ENCODE data around the gene ATP2B2. TPM values are rescaled to one million over a fixed set of nuclear protein-coding genes. Genes with fewer than 3 reads are reported as not detected.

ATP2B2 gene
- total RNA-seq, 2 experiments from 2014 or later, result 0.06 TPM; not detected in 1

DNA sequence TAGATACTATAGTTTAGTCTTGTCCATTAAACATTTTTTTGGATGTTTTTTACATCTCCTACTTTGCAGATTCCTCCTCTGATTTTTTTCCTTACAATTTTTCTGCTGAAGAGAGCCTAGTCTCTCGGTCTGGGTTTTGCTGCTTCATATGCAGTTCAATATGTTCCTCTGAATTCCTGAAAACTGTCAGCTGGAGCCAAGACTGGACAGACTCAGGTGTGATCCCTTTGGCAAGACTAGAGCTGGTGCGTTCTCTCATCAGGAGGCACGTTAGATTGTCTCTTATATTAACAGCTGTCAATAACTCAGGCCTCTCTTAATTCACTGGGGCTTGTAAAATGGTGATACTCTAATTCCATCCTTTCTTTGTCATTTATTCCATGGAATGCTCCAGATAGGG, 199.2 kb downstream of the ATP2B2 start:
- H3K36me3 ChIP-seq (ENCODE audit: insufficient read depth, low read length), result peaks cover 100% of the 10 kb centered on the region
- intact Hi-C loops (cut with micrococcal nuclease; ENCODE audit: unreplicated experiment), result no loop called here
- POLR2A ChIA-PET, result no interaction called here

DNA sequence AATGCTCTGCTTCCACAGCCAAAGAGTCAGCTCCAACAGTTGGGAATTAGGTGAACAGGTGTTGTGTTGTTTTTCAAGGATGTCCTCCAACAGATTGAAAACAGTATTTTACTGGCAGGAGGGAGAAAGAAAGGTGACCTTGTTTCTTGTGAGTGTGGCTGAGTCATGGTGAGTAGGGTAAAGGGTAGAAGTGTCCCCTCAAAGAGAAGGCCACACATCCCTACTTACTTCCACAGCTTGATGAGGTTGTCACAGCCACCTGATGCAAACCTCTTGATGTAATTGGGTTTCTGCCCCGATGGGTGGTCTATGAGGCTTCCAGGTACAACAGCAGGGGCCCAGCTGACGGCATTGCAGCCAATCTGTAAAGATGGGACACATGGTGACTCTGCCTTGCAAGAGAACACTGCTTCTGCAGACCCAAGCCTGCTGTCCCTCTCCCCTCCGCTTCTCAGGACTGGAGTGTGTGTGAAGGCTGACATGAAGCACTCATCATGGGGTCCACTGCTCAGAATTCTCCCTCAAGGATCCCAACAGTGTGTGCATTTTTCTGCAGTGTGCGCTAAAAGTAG, 200.0 kb downstream of the ATP2B2 start:
- no peaks in the 10 kb centered on the region for H3K9me3 ChIP-seq (ENCODE audit: low read length)
- no peaks in the 10 kb centered on the region for H3K79me2 ChIP-seq (ENCODE audit: insufficient read depth, low read depth, low read length)
- peaks cover 100% of the 10 kb centered on the region for H3K36me3 ChIP-seq (ENCODE audit: insufficient read depth, low read length)
- no peaks in the 10 kb centered on the region; the same call in 1 of the 2 replicates for H4K20me1 ChIP-seq (ENCODE audit: insufficient read depth, low read length)
- no peak overlapping the region for H2AFZ ChIP-seq (ENCODE audit: low read length)
- intact Hi-C loops (cut with micrococcal nuclease; ENCODE audit: unreplicated experiment), result no loop called here
- no peak overlapping the region for H3K4me2 ChIP-seq (ENCODE audit: low read length)
- no peak overlapping the region for H3K4me3 ChIP-seq (ENCODE audit: low read depth, low read length, poor library complexity, severe bottlenecking)
- H3K9me2 ChIP-seq (ENCODE audit: insufficient read depth, low read length), result no peaks in the 10 kb centered on the region
- DNase-seq (ENCODE audit: low spot score), result no peak
- no TSS peak for BruUV-seq (replicated peaks)
- H3K27ac ChIP-seq (ENCODE audit: low read depth, low read length, poor library complexity, severe bottlenecking), result no peak overlapping the region
- ChIA-PET CTCF (ENCODE audit: unreplicated experiment) (no interaction called here), POLR2A (interaction anchor here (0.6 kb wide), 1 partner anchor 138 kb away, joined by 5 read pairs; no protein-coding TSS in a partner anchor)
- TF ChIP-seq, protein P1, sequence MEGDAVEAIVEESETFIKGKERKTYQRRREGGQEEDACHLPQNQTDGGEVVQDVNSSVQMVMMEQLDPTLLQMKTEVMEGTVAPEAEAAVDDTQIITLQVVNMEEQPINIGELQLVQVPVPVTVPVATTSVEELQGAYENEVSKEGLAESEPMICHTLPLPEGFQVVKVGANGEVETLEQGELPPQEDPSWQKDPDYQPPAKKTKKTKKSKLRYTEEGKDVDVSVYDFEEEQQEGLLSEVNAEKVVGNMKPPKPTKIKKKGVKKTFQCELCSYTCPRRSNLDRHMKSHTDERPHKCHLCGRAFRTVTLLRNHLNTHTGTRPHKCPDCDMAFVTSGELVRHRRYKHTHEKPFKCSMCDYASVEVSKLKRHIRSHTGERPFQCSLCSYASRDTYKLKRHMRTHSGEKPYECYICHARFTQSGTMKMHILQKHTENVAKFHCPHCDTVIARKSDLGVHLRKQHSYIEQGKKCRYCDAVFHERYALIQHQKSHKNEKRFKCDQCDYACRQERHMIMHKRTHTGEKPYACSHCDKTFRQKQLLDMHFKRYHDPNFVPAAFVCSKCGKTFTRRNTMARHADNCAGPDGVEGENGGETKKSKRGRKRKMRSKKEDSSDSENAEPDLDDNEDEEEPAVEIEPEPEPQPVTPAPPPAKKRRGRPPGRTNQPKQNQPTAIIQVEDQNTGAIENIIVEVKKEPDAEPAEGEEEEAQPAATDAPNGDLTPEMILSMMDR (conservative IDR thresholded peaks at IDR 0.05; ENCODE audit: low read length), result no peak
- no peak for TF ChIP-seq EZH2phosphoT487 (IDR thresholded peaks at IDR 0.05; ENCODE audit: borderline replicate concordance, low read depth, low read length)
- no peaks in the 10 kb centered on the region for H3K4me1 ChIP-seq (ENCODE audit: insufficient read depth, low read length, poor library complexity, severe bottlenecking)

More for the DNA sequence above, 199.2 kb downstream of the ATP2B2 start:
- Histone ChIP-seq H3K9me2 (ENCODE audit: insufficient read depth, low read length) (no peaks in the 10 kb centered on the region), H3K79me2 (ENCODE audit: insufficient read depth, low read depth, low read length) (no peaks in the 10 kb centered on the region), H3K4me3 (ENCODE audit: low read depth, low read length, poor library complexity, severe bottlenecking) (no peak overlapping the region), H3K4me2 (ENCODE audit: low read length) (no peak overlapping the region), H3K4me1 (ENCODE audit: insufficient read depth, low read length, poor library complexity, severe bottlenecking) (no peaks in the 10 kb centered on the region), H2AFZ (ENCODE audit: low read length) (no peak overlapping the region), H3K9me3 (ENCODE audit: low read length) (no peaks in the 10 kb centered on the region), H3K27ac (ENCODE audit: low read depth, low read length, poor library complexity, severe bottlenecking) (no peak overlapping the region), H4K20me1 (ENCODE audit: insufficient read depth, low read length) (no peaks in the 10 kb centered on the region; the same call in 1 of the 2 replicates)
- CTCF ChIA-PET (ENCODE audit: unreplicated experiment), result no interaction called here
- TF ChIP-seq EZH2phosphoT487 (IDR thresholded peaks at IDR 0.05; ENCODE audit: borderline replicate concordance, low read depth, low read length), result no peak
- TF ChIP-seq, protein P1 (conservative IDR thresholded peaks at IDR 0.05; ENCODE audit: low read length), result no peak
- DNase-seq (ENCODE audit: low spot score), result no peak
- no TSS peak for BruUV-seq (replicated peaks)

DNA sequence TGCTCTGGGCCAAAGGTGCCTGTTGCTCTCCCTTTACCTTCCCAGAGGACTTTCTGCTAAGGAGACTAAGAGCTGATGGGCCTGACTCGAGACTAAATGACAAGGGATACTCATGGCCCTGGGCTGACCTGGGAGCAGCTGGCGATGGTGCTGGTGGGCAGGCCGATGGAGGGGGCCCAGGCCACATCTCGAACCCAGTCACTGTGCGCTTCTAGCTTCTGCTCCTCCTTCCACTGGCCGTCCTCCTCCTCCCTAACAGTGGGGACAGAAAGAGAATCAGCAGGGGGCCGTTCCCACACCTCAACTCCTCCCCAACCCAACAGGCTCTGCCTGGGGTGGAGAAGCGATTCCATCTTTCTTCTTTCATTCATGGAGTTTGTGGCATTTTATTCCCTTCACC, 200.5 kb downstream of the ATP2B2 start:
- no peaks in the 10 kb centered on the region for H3K9me2 ChIP-seq (ENCODE audit: insufficient read depth, low read length)
- no peak overlapping the region for H2AFZ ChIP-seq (ENCODE audit: low read length)
- intact Hi-C loops (cut with micrococcal nuclease; ENCODE audit: unreplicated experiment), result no loop called here
- no peaks in the 10 kb centered on the region; the same call in 1 of the 2 replicates for H4K20me1 ChIP-seq (ENCODE audit: insufficient read depth, low read length)
- ChIA-PET CTCF (ENCODE audit: unreplicated experiment) (no interaction called here), POLR2A (no interaction called here)
- H3K79me2 ChIP-seq (ENCODE audit: insufficient read depth, low read depth, low read length), result no peaks in the 10 kb centered on the region
- no TSS peak for BruUV-seq (replicated peaks)
- no peaks in the 10 kb centered on the region for H3K4me1 ChIP-seq (ENCODE audit: insufficient read depth, low read length, poor library complexity, severe bottlenecking)
- H3K4me2 ChIP-seq (ENCODE audit: low read length), result no peak overlapping the region
- peaks cover 100% of the 10 kb centered on the region for H3K36me3 ChIP-seq (ENCODE audit: insufficient read depth, low read length)
- H3K27ac ChIP-seq (ENCODE audit: low read depth, low read length, poor library complexity, severe bottlenecking), result no peak overlapping the region
- no peak for TF ChIP-seq EZH2phosphoT487 (IDR thresholded peaks at IDR 0.05; ENCODE audit: borderline replicate concordance, low read depth, low read length)
- TF ChIP-seq, protein P1 (conservative IDR thresholded peaks at IDR 0.05; ENCODE audit: low read length), result no peak
- no peak for DNase-seq (ENCODE audit: low spot score)
- H3K4me3 ChIP-seq (ENCODE audit: low read depth, low read length, poor library complexity, severe bottlenecking), result no peak overlapping the region
- no peaks in the 10 kb centered on the region for H3K9me3 ChIP-seq (ENCODE audit: low read length)
